ENCODE results near the gene C17orf58.

DNA sequence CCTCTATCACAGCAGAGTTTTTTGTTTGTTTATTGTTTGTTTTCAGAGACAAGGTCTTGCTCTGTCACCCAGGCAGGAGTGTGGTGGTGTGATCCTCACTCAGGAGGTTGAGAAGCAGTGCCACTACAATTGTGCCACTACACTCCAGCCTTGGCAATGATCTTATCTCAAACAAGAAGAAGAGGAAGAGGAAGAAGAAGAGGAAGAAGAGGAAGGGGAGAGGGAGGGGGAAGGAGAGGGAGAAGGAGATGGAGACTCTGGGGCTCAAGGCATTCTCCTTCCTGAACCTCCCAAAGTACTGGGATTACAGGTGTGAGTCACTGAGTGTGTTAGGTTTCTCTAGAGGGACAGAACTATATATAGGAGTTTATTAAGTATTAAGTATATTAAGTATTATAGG lies 17.1 kb upstream of the C17orf58 start:
- TF ChIP-seq, protein P1, sequence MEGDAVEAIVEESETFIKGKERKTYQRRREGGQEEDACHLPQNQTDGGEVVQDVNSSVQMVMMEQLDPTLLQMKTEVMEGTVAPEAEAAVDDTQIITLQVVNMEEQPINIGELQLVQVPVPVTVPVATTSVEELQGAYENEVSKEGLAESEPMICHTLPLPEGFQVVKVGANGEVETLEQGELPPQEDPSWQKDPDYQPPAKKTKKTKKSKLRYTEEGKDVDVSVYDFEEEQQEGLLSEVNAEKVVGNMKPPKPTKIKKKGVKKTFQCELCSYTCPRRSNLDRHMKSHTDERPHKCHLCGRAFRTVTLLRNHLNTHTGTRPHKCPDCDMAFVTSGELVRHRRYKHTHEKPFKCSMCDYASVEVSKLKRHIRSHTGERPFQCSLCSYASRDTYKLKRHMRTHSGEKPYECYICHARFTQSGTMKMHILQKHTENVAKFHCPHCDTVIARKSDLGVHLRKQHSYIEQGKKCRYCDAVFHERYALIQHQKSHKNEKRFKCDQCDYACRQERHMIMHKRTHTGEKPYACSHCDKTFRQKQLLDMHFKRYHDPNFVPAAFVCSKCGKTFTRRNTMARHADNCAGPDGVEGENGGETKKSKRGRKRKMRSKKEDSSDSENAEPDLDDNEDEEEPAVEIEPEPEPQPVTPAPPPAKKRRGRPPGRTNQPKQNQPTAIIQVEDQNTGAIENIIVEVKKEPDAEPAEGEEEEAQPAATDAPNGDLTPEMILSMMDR (IDR thresholded peaks at IDR 0.05): no peak
- TF ChIP-seq POLR2A (IDR thresholded peaks at IDR 0.05): no peak

Measured in testis (tissue), 2 donors.